ENCODE data around the gene HEYL. TPM values are rescaled to one million over a fixed set of nuclear protein-coding genes. Genes with fewer than 3 reads are reported as not detected.
A peak's percentile ranks its signal among the peaks of the same experiment; 100 is the strongest.

HEYL gene
- total and polyA plus RNA-seq, 2 experiments from 2014 or later = not detected

DNA sequence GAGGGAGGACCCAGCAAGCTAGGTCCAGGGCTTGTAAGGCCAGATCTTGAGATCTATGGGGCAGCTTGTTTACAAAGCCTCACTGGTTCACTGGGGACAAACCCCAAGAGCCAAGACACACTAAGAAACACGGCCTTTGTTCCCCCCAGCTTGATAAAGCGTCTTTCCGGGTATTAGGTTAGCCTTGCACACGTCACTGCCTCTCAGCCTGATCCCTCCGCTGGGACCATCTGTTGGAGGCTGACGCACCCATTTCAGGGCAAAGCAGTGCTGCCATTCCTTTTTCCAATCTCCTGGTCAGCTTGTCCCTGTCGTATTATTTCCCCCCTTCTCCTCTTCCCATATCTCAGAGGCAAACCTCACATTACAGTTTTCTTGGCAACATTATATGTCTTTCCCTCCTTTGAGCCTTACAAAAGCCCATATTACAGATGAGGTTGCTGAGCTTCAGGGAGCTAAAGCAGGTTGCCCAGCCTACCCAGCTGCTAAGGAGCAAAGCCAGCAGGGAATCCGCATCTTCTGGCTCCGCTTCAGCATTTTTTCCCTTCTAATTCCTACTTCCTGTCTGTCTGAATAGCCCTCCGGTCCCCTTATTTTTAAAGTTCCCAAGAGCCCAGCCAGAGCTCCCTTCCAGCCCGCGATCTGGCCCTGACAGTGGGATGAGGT, 4.1 kb downstream of the HEYL start:
- 60 to 65% methylated on average over 12 of the region's 12 CpGs for WGBS, 2 experiments (ENCODE audit: low coverage in 1 of 2, low lambda C conversion rate in 2 of 2, missing lambda C conversion rate in 2 of 2)
- TF ChIP-seq EZH2 (IDR thresholded peaks at IDR 0.05; ENCODE audit: insufficient read depth, poor library complexity, severe bottlenecking) (no peak), EZH2phosphoT487 (IDR thresholded peaks at IDR 0.05; ENCODE audit: insufficient read depth, low read depth) (no peak)
- Histone ChIP-seq H3K9me3 (ENCODE audit: low read depth) (no peaks in the 10 kb centered on the region), H3F3A (ENCODE audit: insufficient read depth) (no peaks in the 10 kb centered on the region), H3K27ac (no peak overlapping the region), H3K4me2 (ENCODE audit: unreplicated experiment) (no peak overlapping the region), H3K4me3 (no peak overlapping the region), H3K9ac (no peak overlapping the region), H3K4me1 (ENCODE audit: insufficient read depth) (no peaks in the 10 kb centered on the region), H3K36me3 (ENCODE audit: low read depth) (no peaks in the 10 kb centered on the region), H3K9me2 (ENCODE audit: insufficient read depth) (no peaks in the 10 kb centered on the region), H3K79me2 (ENCODE audit: insufficient read depth) (no peaks in the 10 kb centered on the region), H2AFZ (no peak overlapping the region), H3K27me3 (replicated peaks; ENCODE audit: insufficient read depth) (peaks cover 6% of the 10 kb centered on the region; the same call in 1 of the 2 replicates), H4K20me1 (ENCODE audit: insufficient read depth) (no peaks in the 10 kb centered on the region)
- DNase-seq = no peak
- in situ Hi-C loops (cut with MboI) = no loop called here

DNA sequence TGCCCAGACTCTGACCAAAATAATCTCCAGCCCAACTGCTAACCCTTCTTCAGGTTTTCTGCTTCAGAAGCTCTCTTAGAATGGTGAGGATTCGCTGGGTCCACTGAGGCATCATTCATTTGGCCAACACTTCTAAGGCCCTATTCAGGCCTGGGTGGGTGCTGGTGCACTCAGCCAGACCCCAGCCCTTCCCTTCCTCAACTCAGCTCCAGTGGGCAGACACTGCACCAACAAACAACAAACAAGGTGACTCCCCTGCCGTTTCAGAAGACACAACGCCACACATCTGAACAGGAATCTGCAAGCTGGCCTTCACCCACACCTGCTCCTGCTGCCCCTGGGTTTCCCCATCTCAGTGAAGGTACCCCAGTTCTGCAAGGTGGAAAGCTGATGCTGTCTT, 6.0 kb downstream of the HEYL start:
- H3K36me3 ChIP-seq (ENCODE audit: low read depth) = no peaks in the 10 kb centered on the region
- peak overlapping the region; percentile 53; the same call in 1 of the 2 replicates for H2AFZ ChIP-seq
- in situ Hi-C loops (cut with MboI) = no loop called here
- peaks cover 6% of the 10 kb centered on the region; the same call in 1 of the 2 replicates for H3K27me3 ChIP-seq (replicated peaks; ENCODE audit: insufficient read depth)
- H3K9me2 ChIP-seq (ENCODE audit: insufficient read depth) = no peaks in the 10 kb centered on the region
- H3K79me2 ChIP-seq (ENCODE audit: insufficient read depth) = no peaks in the 10 kb centered on the region
- no peak for DNase-seq
- peak overlapping the region; percentile 62 for H3K9ac ChIP-seq
- WGBS, 2 experiments (ENCODE audit: low coverage in 1 of 2, low lambda C conversion rate in 2 of 2, missing lambda C conversion rate in 2 of 2) = 93 to 100% methylated on average over 3 of the region's 3 CpGs
- peak overlapping the region; percentile 46; the same call in 1 of the 2 replicates for H3K4me3 ChIP-seq
- H3K4me1 ChIP-seq (ENCODE audit: insufficient read depth) = no peaks in the 10 kb centered on the region
- H3K9me3 ChIP-seq (ENCODE audit: low read depth) = no peaks in the 10 kb centered on the region
- H3K4me2 ChIP-seq (ENCODE audit: unreplicated experiment) = no peak overlapping the region
- no peak overlapping the region for H3K27ac ChIP-seq
- TF ChIP-seq EZH2phosphoT487 (IDR thresholded peaks at IDR 0.05; ENCODE audit: insufficient read depth, low read depth) (no peak), EZH2 (IDR thresholded peaks at IDR 0.05; ENCODE audit: insufficient read depth, poor library complexity, severe bottlenecking) (no peak)
- H4K20me1 ChIP-seq (ENCODE audit: insufficient read depth) = no peaks in the 10 kb centered on the region
- no peaks in the 10 kb centered on the region for H3F3A ChIP-seq (ENCODE audit: insufficient read depth)

DNA sequence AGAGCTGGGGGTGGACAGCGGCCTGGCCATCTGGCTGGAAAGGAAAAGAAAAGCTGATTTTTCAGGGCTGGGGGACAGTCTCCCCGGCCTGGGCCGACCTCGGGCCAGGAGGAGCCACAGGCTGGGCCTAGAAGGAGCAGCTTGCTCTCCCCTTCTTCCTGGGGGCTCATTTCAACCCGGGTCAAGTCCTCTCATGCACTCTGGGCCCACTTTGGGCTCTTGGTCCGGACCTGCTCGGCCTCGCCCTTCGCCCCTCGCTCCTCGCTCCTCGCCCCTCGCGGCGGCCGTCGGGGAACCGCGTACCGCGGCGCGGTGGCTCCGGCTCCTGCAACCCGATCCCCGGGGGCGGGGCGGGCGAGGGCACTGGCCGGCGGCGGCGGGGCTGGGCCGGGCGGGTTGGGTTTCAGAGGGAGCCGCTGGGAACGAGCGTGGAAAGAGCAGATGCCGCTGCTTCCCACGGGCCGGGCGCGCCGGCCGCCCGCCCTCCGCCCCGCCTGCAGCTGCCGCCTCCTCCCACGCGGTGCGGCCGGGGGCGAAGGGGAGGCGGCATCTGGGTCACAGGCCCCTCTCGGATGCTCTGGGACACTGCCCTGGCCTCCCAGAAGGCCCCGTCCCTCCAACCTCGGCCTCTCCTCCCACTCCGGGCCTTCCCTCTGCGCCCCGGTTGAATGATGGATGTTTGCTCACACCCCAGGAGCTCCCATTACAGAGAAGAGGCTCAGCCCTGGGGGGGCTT, 6.6 kb downstream of the HEYL start:
- Histone ChIP-seq H3F3A (ENCODE audit: insufficient read depth) (no peaks in the 10 kb centered on the region), H2AFZ (peak overlapping the region; percentile 53)
- whole genome bisulfite sequencing, 2 experiments (ENCODE audit: low coverage in 1 of 2, low lambda C conversion rate in 2 of 2, missing lambda C conversion rate in 2 of 2) = 12 to 20% methylated on average over 23 to 47 of the region's 61 CpGs

DNA sequence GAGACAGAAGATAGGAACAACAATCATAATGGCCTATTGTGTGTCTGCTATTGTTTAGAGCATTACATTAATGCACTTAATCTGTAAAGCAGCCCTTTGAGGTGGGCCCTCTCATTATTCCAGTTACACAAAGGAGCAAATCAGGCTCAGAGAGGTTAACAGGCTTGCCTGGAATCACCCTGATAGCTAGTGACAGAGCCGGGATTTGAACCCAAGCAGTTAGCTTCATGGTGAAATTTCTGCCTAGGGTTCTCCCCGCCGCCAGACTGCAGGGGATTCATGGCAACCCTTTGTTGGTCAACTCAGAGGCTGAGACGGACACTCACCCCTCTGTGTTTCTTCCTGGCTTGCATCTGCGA, 7.1 kb downstream of the HEYL start:
- no peaks in the 10 kb centered on the region for H3K4me1 ChIP-seq (ENCODE audit: insufficient read depth)
- H4K20me1 ChIP-seq (ENCODE audit: insufficient read depth) = no peaks in the 10 kb centered on the region
- no peaks in the 10 kb centered on the region for H3K9me3 ChIP-seq (ENCODE audit: low read depth)
- DNase-seq = no peak
- H3K27me3 ChIP-seq (replicated peaks; ENCODE audit: insufficient read depth) = peaks cover 6% of the 10 kb centered on the region; the same call in 1 of the 2 replicates
- no peak overlapping the region for H3K4me2 ChIP-seq (ENCODE audit: unreplicated experiment)
- H3F3A ChIP-seq (ENCODE audit: insufficient read depth) = no peaks in the 10 kb centered on the region
- TF ChIP-seq EZH2 (IDR thresholded peaks at IDR 0.05; ENCODE audit: insufficient read depth, poor library complexity, severe bottlenecking) (no peak), EZH2phosphoT487 (IDR thresholded peaks at IDR 0.05; ENCODE audit: insufficient read depth, low read depth) (no peak)
- H3K4me3 ChIP-seq = no peak overlapping the region
- no peaks in the 10 kb centered on the region for H3K9me2 ChIP-seq (ENCODE audit: insufficient read depth)
- no peak overlapping the region for H3K9ac ChIP-seq
- no peaks in the 10 kb centered on the region for H3K79me2 ChIP-seq (ENCODE audit: insufficient read depth)
- no peaks in the 10 kb centered on the region for H3K36me3 ChIP-seq (ENCODE audit: low read depth)
- no peak overlapping the region for H3K27ac ChIP-seq
- in situ Hi-C loops (cut with MboI) = no loop called here
- 92 to 98% methylated on average over 5 of the region's 5 CpGs for WGBS, 2 experiments (ENCODE audit: low coverage in 1 of 2, low lambda C conversion rate in 2 of 2, missing lambda C conversion rate in 2 of 2)
- H2AFZ ChIP-seq = no peak overlapping the region

More for the DNA sequence above, 6.6 kb downstream of the HEYL start:
- no peaks in the 10 kb centered on the region for H3K9me2 ChIP-seq (ENCODE audit: insufficient read depth)
- peaks cover 6% of the 10 kb centered on the region; the same call in 1 of the 2 replicates for H3K27me3 ChIP-seq (replicated peaks; ENCODE audit: insufficient read depth)
- peak; percentile 83 for DNase-seq
- H3K9me3 ChIP-seq (ENCODE audit: low read depth) = no peaks in the 10 kb centered on the region
- no peaks in the 10 kb centered on the region for H4K20me1 ChIP-seq (ENCODE audit: insufficient read depth)
- TF ChIP-seq EZH2phosphoT487 (IDR thresholded peaks at IDR 0.05; ENCODE audit: insufficient read depth, low read depth) (no peak), EZH2 (IDR thresholded peaks at IDR 0.05; ENCODE audit: insufficient read depth, poor library complexity, severe bottlenecking) (no peak)
- H3K36me3 ChIP-seq (ENCODE audit: low read depth) = no peaks in the 10 kb centered on the region
- H3K79me2 ChIP-seq (ENCODE audit: insufficient read depth) = no peaks in the 10 kb centered on the region
- peak overlapping the region; percentile 62 for H3K9ac ChIP-seq
- H3K27ac ChIP-seq = no peak overlapping the region
- in situ Hi-C loops (cut with MboI) = no loop called here
- H3K4me1 ChIP-seq (ENCODE audit: insufficient read depth) = no peaks in the 10 kb centered on the region
- H3K4me3 ChIP-seq = peak overlapping the region; percentile 46; the same call in 1 of the 2 replicates
- no peak overlapping the region for H3K4me2 ChIP-seq (ENCODE audit: unreplicated experiment)
